Fibroblast of villous mesenchyme (primary cell): ENCODE data around the gene EYS. TPM values are rescaled to one million over a fixed set of nuclear protein-coding genes. Genes with fewer than 3 reads are reported as not detected.

Experiments used
- DNase-seq: peaks from one replicate; pipeline ENCODE4 v3.0.0-alpha.2; 2010; ENCODE audit warnings: low read depth
- H3K4me3 ChIP-seq: 2 replicates; pipeline ENCODE4 v1.5.1; 2011; ENCODE audit warnings: low read depth, mild to moderate bottlenecking, low read length
- CTCF ChIP-seq: IDR thresholded peaks from 2 replicates; pipeline ENCODE4 v1.5.1; 2012; ENCODE audit warnings: low read depth, mild to moderate bottlenecking, low read length; ENCODE audit not compliant: insufficient read depth
- total RNA-seq: library from RNA; depleted of rRNA; stranded (reverse); fragments of >200 nt; gene quantifications from 2 replicates; pipeline ENCODE4 v1.2.3, GENCODE V29; 2012

The EYS gene
- total RNA-seq, 1 donor, result under 0.01 TPM

GRCh38 chr6:64085126-64085525 lies 1621.9 kb downstream of the EYS start:
- H3K4me3 ChIP-seq, result no peak overlapping the region
- no peak for TF ChIP-seq CTCF
- no peak for DNase-seq

- no peak overlapping the region for H3K4me3 ChIP-seq
- peak; percentile 87 for DNase-seq
- TF ChIP-seq CTCF, result peak; percentile 36
Measured at GRCh38 chr6:64084185-64084663, 1622.8 kb downstream of the EYS start.

- no peak for DNase-seq
- no peak overlapping the region for H3K4me3 ChIP-seq
- TF ChIP-seq CTCF, result no peak
Measured at GRCh38 chr6:64083261-64083660, 1623.8 kb downstream of the EYS start.

GRCh38 chr6:64081453-64081852 lies 1625.6 kb downstream of the EYS start:
- peak; percentile 42 for DNase-seq
- TF ChIP-seq CTCF, result no peak

GRCh38 chr6:64074981-64075380 lies 1632.0 kb downstream of the EYS start:
- no peak overlapping the region for H3K4me3 ChIP-seq
- TF ChIP-seq CTCF, result no peak
- peak; percentile 77 for DNase-seq

More at GRCh38 chr6:64081453-64081852, 1625.6 kb downstream of the EYS start:
- no peak overlapping the region for H3K4me3 ChIP-seq

GRCh38 chr6:64072686-64073085 lies 1634.3 kb downstream of the EYS start:
- no peak for TF ChIP-seq CTCF
- no peak for DNase-seq
- no peak overlapping the region for H3K4me3 ChIP-seq

GRCh38 chr6:64064919-64065318 lies 1642.1 kb downstream of the EYS start:
- TF ChIP-seq CTCF, result no peak
- no peak overlapping the region for H3K4me3 ChIP-seq
- no peak for DNase-seq
